SU-DHL-6 (cell line): ENCODE data around the gene ZRSR2.

Source experiments
- H2AFZ ChIP-seq: fragments of 200-600 bp; sonication (generic); 2 replicates; pipeline ENCODE4 v1.6.1; 2014; ENCODE audit warnings: low read depth, mild to moderate bottlenecking, moderate library complexity, mixed read lengths, antibody characterized with exemption, low read length; ENCODE audit not compliant: severe bottlenecking
- H3F3A ChIP-seq: fragments of 200-600 bp; shearing (Covaris generic); 2 replicates; pipeline ENCODE4 v1.6.0; 2016; ENCODE audit warnings: antibody characterized with exemption, mild to moderate bottlenecking; ENCODE audit not compliant: insufficient read depth
- H3K27ac ChIP-seq: fragments of 200-600 bp; sonication (generic); 2 replicates; pipeline ENCODE4 v1.5.1; 2016; ENCODE audit warnings: low read depth, mild to moderate bottlenecking, low read length, moderate library complexity, mixed read lengths
- H3K27me3 ChIP-seq: fragments of 200-600 bp; sonication (generic), shearing (Covaris generic); 2 replicates; pipeline ENCODE4 v1.6.0; 2014; ENCODE audit warnings: mild to moderate bottlenecking, low read length
- H3K36me3 ChIP-seq: fragments of 200-600 bp; sonication (generic); 2 replicates; pipeline ENCODE4 v1.6.1; 2014; ENCODE audit warnings: mild to moderate bottlenecking, low read length, mixed read lengths
- H3K4me2 ChIP-seq: fragments of 300-600, 200-600 bp; shearing (Covaris generic), sonication (generic); 2 replicates; pipeline ENCODE4 v1.6.0; 2014; ENCODE audit warnings: low read length, low read depth, mild to moderate bottlenecking; ENCODE audit not compliant: poor library complexity, severe bottlenecking
- H3K4me3 ChIP-seq: fragments of 200-600 bp; sonication (generic); 2 replicates; pipeline ENCODE4 v1.5.1; 2014; ENCODE audit warnings: antibody characterized with exemption, low read length, mild to moderate bottlenecking, mixed read lengths; ENCODE audit not compliant: insufficient read depth, poor library complexity, severe bottlenecking
- H3K79me2 ChIP-seq: fragments of 200-600 bp; sonication (generic); 2 replicates; pipeline ENCODE4 v1.6.1; 2014; ENCODE audit warnings: mild to moderate bottlenecking, low read length, moderate library complexity; ENCODE audit not compliant: insufficient read depth
- H3K9ac ChIP-seq: fragments of 200-600 bp; sonication (generic); 2 replicates; pipeline ENCODE4 v1.7.0; 2014; ENCODE audit warnings: mild to moderate bottlenecking, low read length
- H3K9me2 ChIP-seq: fragments of 200-600 bp; sonication (generic); replicated peaks from 2 replicates; pipeline ENCODE4 v1.6.1; 2014; ENCODE audit warnings: low read length; ENCODE audit not compliant: insufficient read depth
- H3K9me3 ChIP-seq: fragments of 200-600 bp; sonication (generic); 2 replicates; pipeline ENCODE4 v1.6.1; 2014; ENCODE audit warnings: low read length, mixed read lengths; ENCODE audit not compliant: insufficient read depth
- H4K20me1 ChIP-seq: fragments of 200-600 bp; sonication (generic); 2 replicates; pipeline ENCODE4 v1.6.1; 2014; ENCODE audit warnings: low read depth, mild to moderate bottlenecking, antibody characterized with exemption, low read length, moderate library complexity, mixed read lengths
- EZH2phosphoT487 ChIP-seq: fragments of 200-600 bp; sonication (generic), shearing (Covaris generic); conservative IDR thresholded peaks from 2 replicates; pipeline ENCODE4 v1.6.1; 2018; ENCODE audit warnings: mild to moderate bottlenecking, antibody characterized with exemption, low read length, moderate library complexity, mixed read lengths
- TF ChIP-seq, protein P1 (sequence below): fragments of 200-600 bp; sonication (generic); IDR thresholded peaks from one replicate; pipeline ENCODE4 v1.5.1; 2017; ENCODE audit warnings: antibody characterized with exemption, mild to moderate bottlenecking, low read length, moderate library complexity; ENCODE audit not compliant: insufficient read depth, poor library complexity, severe bottlenecking

ZRSR2 gene

DNA sequence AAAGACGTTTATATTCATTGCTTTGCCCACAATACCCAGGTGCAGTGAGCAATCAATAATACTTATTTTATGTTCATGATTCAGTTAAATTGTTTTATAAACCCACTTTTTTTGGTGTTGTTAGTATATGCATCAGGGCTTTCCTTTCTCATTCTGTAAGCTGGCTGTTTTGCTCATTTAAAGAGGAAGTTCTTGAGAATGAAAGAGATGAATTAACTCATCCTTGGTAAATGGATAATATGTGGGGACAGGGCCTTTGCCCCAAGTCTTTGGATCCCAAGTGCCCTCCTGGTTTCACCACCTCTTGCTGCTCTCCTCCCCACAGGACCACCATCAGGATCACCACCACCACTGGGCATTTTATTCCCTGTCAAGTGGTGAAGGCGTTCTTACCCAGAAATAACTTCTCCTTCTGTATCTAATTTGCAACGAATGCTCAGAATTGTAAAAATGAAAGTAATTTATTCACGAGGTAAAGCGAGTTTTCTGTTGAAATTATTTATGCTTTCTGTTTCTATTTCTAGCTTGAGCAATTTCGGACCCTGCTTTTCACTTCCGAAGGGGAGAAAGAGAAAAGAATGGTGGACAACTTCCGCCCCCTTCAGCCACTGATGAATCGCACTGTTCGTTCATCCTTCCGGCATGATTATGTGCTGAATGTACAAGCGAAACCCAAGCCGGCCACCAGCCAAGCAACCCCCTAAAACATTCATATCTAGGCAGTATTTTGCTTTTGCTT is 8.2 kb upstream of the ZRSR2 start:
- Histone ChIP-seq H3K36me3 (no peaks in the 10 kb centered on the region), H4K20me1 (no peaks in the 10 kb centered on the region), H3F3A (no peaks in the 10 kb centered on the region), H3K27me3 (no peaks in the 10 kb centered on the region), H3K27ac (peak overlapping the region; percentile 64), H3K4me2 (peak overlapping the region; percentile 70), H3K9me3 (no peaks in the 10 kb centered on the region), H3K4me3 (peak overlapping the region; percentile 32), H3K9ac (peak overlapping the region; percentile 36), H2AFZ (peak overlapping the region; percentile 98), H3K79me2 (no peaks in the 10 kb centered on the region), H3K9me2 (no peaks in the 10 kb centered on the region)
- TF ChIP-seq, protein P1, sequence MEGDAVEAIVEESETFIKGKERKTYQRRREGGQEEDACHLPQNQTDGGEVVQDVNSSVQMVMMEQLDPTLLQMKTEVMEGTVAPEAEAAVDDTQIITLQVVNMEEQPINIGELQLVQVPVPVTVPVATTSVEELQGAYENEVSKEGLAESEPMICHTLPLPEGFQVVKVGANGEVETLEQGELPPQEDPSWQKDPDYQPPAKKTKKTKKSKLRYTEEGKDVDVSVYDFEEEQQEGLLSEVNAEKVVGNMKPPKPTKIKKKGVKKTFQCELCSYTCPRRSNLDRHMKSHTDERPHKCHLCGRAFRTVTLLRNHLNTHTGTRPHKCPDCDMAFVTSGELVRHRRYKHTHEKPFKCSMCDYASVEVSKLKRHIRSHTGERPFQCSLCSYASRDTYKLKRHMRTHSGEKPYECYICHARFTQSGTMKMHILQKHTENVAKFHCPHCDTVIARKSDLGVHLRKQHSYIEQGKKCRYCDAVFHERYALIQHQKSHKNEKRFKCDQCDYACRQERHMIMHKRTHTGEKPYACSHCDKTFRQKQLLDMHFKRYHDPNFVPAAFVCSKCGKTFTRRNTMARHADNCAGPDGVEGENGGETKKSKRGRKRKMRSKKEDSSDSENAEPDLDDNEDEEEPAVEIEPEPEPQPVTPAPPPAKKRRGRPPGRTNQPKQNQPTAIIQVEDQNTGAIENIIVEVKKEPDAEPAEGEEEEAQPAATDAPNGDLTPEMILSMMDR, result no peak
- TF ChIP-seq EZH2phosphoT487, result no peak

DNA sequence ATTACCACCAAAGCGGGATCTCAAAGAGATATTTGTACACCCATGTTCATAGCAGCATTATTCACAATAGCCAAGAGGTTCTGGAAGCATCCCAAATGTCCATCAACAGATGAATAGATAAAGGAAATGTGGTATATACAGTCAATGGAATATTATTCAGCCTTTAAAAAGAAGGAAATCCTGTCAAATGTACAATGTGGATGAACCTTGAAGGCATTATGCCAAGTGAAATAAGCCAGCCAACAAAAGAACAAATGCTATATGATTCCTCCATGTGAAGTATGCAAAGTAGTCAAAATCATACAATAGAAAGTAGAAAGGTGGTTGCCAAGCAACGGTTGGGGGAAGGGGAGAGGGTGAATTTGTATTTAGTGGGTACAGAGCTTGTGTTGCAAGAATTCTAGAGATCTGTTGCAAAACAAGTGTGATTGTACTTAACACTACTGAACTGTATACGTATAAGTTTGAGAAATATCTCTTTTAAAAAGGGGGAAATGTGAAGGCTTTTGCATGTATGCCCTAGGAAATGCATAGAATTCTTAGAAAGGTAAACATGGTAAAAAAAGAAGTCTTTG is 5.0 kb upstream of the ZRSR2 start:
- Histone ChIP-seq H3K79me2 (no peaks in the 10 kb centered on the region), H4K20me1 (no peaks in the 10 kb centered on the region), H3K9me3 (no peaks in the 10 kb centered on the region), H3K27me3 (no peaks in the 10 kb centered on the region), H3K9me2 (no peaks in the 10 kb centered on the region), H3K27ac (no peak overlapping the region), H3K4me3 (no peak overlapping the region), H2AFZ (no peak overlapping the region), H3K9ac (no peak overlapping the region), H3K36me3 (no peaks in the 10 kb centered on the region), H3F3A (no peaks in the 10 kb centered on the region), H3K4me2 (no peak overlapping the region)
- no peak for TF ChIP-seq EZH2phosphoT487
- TF ChIP-seq, protein P1, result no peak

DNA sequence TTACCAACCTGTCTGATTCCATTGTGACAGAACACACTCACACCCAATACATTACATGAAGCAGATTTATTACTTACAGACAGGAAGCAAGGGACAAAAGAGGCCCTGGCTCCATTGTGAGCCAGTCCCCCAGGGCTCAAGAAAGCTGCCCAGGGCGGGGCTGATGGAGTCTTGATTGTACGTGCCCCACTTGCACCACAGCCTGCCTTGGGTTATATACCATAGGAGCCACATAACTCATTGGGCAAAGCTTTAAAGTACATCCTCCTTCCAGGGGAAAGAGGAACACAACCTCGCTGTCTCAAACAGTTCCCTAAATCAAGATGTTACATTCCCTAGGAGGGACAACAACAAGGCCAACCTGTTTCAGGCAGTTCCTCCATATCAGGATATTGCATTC is 3.4 kb upstream of the ZRSR2 start:
- TF ChIP-seq, protein P1, result no peak
- TF ChIP-seq EZH2phosphoT487, result no peak
- no peaks in the 10 kb centered on the region for H4K20me1 ChIP-seq

More for the DNA sequence above, 3.4 kb upstream of the ZRSR2 start:
- Histone ChIP-seq H3K9ac (no peak overlapping the region), H3K4me2 (no peak overlapping the region), H3K9me3 (no peaks in the 10 kb centered on the region), H2AFZ (no peak overlapping the region), H3F3A (no peaks in the 10 kb centered on the region), H3K79me2 (peaks cover 13% of the 10 kb centered on the region; the same call in 1 of the 2 replicates), H3K27ac (no peak overlapping the region), H3K9me2 (no peaks in the 10 kb centered on the region), H3K4me3 (no peak overlapping the region), H3K27me3 (no peaks in the 10 kb centered on the region), H3K36me3 (no peaks in the 10 kb centered on the region)
